CD4-positive, alpha-beta T cell treated with Interleukin-10 for 1 hour (primary cell): ENCODE data around the gene TMEM165.

Source experiments
- DNase-seq: peaks from one replicate; pipeline ENCODE4 v3.0.0-alpha.2; 2020

Gene TMEM165

DNA sequence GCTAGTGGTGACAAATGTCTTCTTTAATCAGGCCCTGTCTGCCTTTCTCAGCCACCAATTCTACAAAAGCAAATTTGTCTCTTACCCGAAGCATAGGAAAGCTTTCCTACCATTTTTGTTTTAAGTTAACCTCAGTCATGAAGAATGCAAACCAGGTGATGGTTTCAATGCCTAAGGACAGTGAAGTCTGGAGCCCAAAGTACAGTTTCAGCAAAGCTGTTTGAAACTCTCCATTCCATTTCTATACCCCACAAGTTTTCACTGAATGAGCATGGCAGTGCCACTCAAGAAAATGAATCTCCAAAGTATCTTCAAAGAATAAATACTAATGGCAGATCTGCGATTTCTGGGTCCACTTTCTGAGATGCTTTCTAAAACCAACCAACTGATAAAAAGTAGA is 25.8 kb upstream of the TMEM165 start:
- no peak for DNase-seq

DNA sequence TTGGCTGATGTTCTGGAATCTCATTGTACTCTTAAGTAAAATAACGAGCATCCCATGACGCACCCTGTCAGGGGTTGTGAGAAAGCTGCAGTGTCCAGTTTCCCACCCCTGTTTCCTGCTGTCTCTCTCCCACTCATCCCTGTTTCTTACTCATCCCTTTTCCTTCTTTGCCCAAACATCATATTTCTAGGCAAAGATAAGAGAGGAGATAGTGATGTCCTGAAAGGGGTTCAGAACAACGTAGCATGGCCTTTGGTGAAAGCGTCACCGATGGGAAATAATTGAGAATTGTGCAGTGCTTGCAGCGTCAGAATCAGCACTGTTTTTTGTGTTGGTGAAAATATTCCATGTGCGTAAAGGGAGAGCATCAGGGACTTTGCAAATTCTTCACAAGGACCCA is 23.5 kb upstream of the TMEM165 start:
- no peak for DNase-seq

DNA sequence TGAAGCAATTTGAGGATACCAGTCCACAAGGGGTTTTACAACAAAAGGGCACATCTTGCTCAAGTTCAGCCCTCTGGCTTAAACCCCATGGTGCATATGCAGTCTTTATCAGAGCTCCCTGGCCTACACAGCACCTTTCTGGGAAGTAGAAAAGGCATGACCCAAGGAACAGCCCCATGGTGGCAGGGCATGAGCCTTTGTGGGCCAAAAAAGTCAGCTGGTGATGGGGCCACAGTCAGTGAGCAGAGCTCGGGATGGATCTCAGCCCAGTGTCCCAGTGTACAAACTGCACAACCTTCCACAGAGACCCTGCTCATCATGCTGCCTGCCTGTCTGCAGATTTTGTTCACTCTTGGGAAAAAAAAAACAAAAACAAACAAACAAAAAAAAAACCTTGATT is 22.3 kb upstream of the TMEM165 start:
- DNase-seq: no peak

DNA sequence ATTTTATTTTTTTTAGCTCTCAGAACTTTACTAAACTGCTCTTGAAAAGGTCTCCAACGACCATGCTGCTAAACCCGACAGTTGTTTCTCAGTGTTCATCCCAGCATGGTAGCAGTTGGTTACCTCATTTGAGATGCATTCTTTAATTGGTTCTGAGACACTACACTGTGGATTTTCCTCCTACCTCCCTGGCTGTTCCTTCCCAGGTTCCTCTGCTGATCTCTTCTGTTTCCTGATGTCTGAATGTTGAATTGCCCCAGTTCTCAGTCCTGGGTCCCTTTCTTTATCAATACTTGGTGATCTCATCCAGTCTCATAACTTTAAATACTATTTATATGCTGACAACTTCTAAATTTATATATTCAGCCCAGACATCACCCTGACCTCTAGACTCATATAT is 19.1 kb upstream of the TMEM165 start:
- DNase-seq: no peak

DNA sequence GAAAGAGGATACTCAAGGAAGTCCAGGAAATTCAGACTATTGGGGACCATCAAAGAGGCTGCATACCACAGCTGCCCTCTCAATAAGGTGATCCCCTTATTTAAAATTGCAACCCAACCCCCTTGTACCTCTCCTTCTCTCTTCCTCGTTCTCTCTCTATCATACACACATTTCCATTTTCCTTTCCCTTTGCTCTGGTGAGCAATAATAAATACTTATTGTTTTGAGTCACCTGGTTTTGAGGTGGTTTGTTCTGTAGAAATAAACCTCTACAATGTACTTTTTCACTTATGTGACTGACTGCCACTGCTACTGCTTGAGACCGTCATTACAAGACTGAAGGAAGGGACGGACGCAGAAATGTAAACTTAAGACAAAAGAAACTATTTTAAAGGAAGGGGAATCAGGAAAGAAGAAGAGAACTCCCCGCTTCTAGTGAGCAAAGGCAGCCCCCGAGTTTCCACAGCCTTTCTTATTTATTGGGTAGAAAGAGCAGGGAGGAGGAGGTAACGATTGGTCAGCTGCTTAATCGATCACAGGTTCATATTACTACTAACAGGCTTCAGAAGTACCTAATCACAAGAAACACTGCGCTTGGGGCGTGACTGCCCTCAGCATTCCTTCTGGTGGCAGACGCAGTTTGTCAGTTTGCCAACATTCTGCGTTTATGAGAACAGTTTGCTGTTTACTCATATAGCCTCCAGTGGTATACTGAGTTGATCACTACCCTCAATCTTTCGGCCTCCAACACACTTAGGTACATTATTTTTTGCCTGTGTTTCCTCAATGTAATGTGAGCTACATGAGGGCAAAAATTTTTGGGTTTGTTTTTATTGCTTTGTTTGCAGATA is 16.9 kb upstream of the TMEM165 start:
- DNase-seq: no peak

DNA sequence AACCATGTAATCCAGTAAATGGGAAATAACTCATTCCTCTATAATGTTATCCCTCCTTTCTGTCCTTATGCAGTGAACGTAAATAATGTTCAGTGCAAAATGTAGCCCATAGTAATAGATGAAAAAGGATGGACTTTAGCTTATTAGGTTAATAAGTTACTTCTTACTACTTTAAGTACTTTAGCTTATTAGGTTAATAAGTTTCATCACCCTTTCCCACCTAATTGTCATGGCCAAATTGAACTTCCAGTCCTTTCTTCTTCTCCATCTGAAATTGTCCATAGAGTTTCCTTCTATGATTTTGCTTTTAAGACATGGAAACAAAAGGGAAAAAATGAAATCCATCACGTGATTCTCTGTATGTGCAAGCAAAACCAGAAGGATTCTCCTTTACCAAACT is 15.2 kb upstream of the TMEM165 start:
- no peak for DNase-seq

DNA sequence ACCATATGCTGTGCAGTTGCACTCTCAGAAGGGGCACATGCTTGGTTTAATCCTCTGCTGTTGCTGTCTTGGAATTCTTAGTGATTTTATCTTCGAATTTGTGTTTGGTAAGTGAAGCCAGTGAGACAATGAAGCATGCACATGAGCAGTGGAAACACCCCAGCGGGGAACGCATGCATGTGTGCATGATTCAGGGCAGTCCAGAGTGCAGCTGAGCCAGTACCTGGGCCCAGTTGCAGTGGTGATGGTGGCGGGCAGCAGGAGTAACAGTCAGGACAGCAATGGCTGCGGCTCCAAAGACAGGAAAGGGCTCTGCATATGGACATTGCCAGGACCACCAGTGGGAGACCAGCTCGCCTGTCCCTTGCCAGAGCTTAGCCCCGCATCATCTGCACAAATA is 14.3 kb upstream of the TMEM165 start:
- DNase-seq: no peak

DNA sequence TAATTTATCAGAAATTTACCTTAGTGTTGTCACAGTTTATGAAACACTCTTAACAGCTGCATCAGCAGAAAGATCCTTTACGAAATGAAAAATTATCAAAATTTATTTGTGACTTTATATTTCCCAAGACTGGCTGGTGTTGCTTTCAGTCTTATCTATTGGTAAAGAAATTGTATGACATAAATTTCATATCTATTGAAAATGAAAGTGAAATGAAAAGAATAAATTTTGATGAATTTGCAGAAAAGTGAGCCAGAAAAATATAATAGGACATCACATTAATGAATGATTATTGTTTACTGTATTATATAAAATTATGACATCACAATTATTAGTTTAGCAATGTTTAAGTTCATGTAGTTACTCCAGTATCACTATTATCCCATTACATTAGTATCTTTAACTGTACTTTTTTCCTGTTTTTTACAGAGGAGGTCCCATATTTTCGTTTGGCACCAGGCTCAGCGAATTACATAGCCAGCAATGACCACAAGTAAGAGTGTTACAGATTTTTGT is 13.2 kb upstream of the TMEM165 start:
- DNase-seq: no peak

DNA sequence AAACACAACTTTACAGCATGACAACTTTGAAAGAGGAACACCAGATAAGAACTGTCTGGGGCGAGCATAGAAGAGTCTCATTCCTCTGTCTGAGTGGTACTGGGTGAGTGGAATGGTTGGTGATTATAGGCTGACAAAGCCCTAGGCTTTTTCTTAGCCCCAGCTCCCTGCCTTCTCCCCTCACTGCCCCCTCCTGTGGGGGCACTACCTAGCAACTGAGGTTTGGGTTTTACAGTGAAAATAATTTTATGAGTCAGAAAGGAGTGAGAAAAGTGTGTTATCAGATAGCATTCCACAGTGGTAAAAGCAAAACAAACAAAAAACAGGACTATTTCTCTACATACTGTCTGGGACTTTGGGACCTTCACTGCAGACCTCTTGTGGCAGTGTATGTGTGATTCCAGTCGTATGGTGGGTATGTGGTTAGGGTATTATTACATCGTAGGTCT is 10.5 kb upstream of the TMEM165 start:
- DNase-seq: no peak

DNA sequence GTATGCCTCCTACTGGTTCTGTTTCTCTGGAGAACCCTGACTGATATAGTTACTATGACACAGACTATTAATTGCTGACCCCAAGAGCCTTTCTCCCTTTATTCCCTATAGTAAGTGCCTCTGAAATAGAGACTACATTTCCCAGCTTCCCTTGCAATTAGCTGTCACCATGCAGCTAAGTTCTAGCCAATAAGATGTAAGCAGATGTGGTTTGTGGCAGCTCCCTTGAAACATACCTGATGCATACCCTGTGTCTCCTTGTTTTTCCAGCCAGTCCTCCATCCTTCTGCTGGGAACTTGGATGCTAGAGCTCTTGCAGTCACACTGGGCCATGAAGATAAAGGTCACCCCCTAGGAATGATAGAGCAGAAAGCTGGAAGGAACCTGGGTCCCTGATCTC is 9.7 kb upstream of the TMEM165 start:
- peak; percentile 25 for DNase-seq

DNA sequence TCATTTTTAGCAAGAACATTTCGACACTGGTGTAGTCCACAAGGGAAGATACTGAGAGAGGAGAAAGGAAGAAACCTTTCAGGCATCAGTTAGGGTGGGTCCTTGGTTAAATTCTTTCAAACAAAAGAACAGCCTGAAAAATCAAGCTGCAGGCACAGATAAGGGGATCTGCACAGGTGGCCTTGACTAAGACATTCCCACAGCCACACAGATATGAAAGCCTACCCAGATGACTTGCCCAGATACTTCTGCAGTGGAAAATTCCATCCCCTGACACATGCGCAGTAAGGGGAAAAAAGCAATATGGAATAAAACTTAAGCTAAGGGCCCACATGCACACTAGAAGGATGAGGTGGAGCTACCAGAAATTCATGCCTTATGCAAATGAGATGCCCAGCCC is 8.9 kb upstream of the TMEM165 start:
- no peak for DNase-seq

DNA sequence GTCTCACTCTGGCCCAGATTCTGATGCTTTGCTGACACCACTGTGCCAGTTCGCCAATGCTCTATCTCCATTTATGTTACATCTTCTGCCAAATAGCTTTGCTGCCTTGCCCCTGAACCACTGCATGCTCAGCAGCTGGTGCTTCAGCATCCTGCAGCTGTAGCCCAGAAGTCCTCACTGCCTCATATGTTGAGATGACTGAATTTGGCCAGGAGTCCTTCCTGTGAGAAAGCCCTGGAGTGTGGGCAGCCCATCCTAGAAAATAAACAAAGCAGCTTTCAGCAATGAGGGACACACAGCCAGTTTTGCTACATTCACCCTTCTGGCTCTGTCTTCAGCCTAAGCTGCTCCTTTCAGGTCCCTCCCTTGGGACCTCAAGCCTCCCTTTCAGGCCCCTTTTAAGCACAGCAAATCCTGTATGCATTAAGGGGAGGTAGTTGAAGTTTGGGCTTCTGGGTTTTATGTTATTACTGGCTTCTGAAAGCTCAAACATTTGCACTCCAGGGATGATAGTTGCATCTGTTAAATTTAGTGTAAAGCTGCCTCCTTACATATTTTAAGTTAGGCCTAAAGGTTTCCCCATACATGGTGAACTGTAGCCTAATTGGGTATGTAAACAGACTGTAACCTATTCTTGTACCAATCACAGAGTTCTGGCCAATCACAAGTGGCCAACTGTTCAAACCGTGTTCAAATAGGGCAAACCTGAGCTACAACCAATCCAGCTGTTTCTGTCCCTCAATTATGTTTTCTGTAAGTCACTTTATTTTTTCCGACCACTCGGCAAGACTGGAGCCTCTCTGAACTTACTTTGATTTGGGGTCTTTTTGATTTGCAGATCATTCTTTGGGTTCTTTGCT is 2.1 kb upstream of the TMEM165 start:
- DNase-seq: no peak

DNA sequence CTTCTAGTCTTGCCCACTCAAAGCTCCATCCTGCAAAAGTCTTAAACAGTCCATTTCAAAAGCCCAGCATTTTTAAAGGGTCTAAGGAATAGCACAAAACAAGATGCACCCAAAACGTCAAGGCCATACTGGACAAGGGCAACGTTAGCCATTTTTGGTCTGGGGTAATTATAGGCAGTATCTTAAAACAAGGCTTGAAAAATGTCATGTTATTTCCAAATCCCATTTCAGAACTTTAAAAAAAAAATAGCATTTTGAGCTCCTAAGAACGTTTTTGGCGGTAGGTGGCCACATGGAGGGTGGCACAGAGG is 584 bp upstream of the TMEM165 start:
- no peak for DNase-seq

DNA sequence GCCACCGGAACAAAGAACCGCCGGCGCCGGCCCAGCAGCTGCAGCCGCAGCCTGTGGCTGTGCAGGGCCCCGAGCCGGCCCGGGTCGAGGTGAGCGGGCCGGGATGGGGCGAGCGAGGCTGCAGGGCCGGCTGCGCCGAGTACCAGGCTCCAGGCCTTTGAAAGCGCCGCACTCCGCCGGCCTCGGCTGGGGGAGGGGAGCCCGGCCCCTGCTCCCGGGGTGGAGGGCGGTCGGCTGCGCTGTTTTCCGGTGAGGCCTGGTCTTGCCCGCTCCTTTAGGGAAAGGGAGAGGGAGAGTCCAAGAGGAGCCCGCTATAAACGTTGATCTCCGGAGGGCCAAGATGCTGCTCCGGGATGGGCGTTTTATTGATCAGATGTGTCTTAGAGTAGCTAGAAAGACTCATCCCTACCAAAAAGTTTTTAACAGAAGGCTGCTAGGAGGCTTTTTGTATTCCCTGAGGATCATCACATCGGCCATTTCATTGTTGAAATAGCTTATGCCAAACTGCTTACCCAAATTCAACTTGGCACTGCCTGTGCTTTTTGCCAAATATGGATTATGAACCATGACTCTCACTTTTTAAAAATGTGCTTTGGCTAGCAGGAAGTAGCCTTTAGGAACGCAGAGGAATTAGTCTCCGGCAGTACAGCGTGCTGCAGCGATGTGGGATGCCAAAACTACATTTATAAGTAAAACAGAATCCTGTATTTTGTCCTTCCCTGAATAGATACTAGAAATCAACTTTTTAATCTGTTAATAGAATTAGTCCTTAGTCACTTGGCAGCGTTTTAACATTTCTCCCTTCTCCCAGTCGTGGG is 760 bp downstream of the TMEM165 start:
- DNase-seq: peak; percentile 21

DNA sequence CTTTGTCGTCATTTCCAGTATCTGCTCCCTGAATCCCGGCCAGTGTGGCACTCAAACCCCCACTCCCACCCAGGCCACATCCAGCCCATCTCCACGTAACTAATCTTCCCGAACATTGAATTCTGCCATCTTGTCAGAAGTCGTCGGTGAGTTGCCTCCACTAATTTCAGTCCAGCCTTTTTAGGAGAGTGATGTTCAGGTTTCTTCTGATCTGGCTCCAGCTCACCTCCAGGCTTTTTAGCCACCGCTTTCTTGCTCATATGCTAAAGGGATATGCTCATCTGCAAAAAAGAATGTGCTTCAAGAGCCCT is 1.3 kb downstream of the TMEM165 start:
- DNase-seq: no peak

DNA sequence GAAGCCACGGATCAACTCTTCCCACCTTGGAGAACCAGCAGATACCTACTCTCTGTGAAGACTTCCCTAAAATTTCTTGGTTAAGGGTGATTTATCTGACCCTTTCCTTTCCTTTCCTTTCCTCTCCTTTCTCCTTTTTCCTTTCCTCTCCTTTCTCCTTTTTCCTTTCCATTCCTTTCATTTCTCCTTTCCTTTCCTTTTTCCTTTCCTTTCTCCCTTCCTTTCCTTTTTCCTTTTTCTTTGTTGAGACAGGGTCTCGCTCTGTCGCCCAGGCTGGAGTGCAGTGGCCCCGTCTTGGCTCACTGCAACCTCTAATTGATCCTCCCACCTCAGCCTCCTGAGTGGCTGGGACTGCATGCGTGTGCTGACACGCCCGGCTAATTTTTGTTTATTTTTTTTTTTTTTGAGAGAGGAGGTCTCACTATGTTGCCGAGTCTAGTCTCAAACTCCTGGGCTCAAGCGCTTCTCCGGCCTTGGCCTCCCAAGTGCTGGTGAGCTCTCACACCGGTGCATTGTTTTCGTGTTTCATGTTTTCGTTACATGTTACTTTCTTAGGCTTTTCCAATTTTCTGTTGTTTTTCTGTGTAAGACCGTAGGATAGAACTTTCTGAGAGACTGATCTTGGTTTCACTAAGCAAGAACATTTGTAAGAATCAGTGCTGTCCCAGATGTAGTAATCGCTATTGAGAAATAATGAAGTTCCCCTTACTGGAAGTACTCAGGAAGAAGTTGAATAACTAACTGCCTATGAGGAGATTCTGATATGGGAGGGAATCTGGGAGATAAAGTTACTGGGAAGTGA is 2.0 kb downstream of the TMEM165 start:
- no peak for DNase-seq

DNA sequence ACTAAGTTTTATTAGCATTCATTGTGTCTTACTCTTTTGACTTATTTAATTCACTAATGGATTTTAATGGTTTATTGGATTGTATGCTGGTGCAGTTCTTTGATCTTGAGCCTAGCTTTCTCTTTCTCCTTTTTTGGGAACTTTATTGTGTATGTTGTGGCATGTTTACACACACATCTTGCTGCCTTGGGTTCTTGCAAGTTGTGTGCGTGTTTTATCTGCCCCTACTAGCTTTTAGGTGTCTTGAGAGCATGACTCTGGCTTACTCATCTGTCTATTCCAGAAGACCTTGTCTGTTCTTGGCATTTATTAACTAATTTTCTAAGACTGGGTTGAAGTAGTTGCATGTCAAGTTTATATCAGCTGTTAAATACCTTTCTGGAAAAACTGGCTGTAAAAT is 2.7 kb downstream of the TMEM165 start:
- DNase-seq: no peak

DNA sequence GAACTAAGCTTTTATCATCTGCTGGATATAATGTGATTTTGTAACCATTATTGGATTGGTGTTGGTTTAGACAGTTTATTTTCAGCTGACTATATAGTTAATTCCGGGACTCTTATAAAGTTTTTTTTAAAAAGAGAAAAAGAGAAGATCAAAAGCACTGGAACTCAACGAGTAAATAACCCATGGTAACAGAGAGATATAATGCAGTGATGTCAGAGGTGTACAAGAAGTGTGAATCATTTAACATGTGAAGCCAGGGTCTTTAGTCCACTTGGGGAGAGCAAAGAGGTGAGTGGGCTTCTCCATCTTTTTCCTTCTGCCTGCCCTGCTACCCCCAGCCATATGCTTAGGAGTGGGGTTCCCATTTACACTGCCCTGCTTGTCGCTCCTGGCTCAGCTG is 3.2 kb downstream of the TMEM165 start:
- DNase-seq: no peak

DNA sequence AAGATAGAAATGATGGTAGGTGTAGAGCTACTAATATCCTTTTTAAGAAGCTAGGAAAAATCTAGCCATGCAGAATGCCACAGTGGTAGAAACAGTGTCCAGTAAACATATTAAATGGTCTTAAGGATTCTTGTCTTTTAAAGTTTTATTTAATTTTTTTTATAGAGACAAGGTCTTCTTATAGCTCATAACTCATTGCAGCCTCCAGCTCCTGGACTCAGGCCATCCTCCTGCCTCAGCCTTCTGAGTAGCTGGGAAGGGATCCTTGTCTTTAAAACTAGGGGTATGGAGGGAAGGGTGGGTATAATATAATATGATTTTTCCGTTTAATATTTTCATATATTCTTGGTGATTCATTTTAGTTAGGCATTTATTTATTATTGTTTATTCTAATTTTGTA is 3.8 kb downstream of the TMEM165 start:
- no peak for DNase-seq

DNA sequence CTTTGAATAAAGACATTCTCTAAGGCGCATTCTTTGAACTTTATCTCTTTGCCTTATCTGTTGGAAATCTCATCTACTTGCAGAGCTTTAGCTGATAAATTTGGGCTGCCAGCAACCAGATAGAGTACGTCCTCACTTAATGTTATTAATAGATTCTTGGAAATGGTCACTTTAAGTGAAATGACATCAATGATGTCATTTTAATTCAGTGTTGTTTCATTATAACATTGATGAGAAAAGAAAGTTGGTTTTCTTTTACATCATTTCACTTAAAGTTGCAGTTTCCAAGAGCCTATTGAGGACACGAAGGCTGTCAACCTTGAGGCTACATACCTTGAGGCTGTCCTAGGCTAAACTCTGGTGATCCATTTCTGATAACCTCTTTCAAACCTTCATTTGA is 9.3 kb downstream of the TMEM165 start:
- no peak for DNase-seq

DNA sequence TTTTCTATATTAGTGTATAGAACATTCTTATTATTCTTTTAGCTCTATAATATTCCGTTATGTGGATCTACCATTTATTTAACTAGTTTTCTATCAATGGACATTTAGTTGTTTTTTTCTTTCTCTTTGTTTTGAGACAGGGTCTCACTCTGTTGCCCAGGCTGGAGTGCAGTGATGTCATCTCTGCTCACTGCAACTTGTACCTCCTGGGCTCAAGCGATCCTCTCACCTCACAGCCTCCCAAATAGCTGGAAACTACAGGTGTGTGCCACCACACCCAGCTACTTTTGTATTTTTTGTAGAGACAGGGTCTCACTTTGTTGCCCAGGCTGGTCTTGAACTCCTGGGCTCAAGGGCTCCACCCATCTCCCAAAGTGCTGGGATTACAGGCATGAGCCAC is 10.8 kb downstream of the TMEM165 start:
- DNase-seq: no peak

DNA sequence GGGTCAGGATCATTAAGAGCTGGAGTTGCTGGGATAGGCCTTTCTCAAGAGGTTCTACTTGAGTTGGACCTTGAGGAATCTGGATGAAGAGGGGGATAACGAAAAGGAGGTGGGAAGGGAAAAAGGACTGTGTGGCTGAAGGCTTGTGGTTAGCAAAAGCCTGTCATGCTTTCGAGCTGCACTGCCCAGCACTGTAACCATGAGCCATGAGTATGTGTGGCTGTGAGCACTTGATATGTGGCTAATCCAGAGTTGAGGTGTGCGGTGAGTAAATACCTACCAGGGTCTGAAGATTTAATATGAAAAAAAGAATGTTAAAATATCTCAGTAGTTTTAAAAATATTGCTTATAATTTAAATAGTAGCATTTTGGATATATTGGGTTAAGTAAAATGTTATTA is 11.4 kb downstream of the TMEM165 start:
- DNase-seq: no peak

DNA sequence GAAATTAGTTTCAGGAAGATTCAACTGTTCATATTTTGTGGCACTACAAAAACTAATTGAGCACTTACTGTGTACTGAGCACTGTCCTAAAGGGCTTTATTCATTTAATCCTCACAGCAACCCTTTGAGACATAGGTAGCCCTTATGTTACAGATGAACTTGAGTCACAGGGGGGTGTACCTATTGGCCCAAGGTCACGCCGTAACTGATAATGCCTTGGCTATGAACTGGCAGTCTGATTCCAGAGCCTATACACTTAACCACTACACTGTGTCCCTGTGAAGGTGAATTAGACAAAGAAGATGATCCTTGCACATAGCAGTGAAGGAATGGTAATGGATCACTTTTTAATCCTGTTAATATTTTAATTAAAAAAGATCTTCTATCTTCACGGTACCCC is 12.0 kb downstream of the TMEM165 start:
- no peak for DNase-seq
